Measurements from ENCODE around the gene RTKN. TPM values are rescaled to one million over a fixed set of nuclear protein-coding genes. Genes with fewer than 3 reads are reported as not detected.

RTKN gene
- total RNA-seq, 2 experiments from 2014 or later = 0.20 to 0.27 TPM

GRCh38 chr2:74379851-74380789 is 61.6 kb downstream of the RTKN start, which contains the start of gene DCTN1:
DCTN1 (minus strand) TSS chr2:74380311; CDS start chr2:74380037, 274 bp downstream.
- Histone ChIP-seq H3K27ac (ENCODE audit: low read depth in 1 of 2, low read length in 2 of 2) (no peak within 1 kb of the TSS), H3K4me3 (ENCODE audit: low read length) (peak within 1 kb of the TSS; percentile 9), H3K36me3 (ENCODE audit: insufficient read depth, low read length) (peaks cover 32% of the 10 kb centered on the region), H3K9me3 (ENCODE audit: control insufficient read depth in 1 of 2, insufficient read depth in 1 of 2, low read length in 2 of 2) (no peaks in the 10 kb centered on the region), H3K4me1 (ENCODE audit: insufficient read depth, low read length) (peaks cover 27% of the 10 kb centered on the region), H3K27me3 (ENCODE audit: control insufficient read depth in 1 of 2, insufficient read depth in 2 of 2, low read length in 2 of 2) (no peaks in the 10 kb centered on the region)
- CTCF ChIA-PET = no interaction called here
- no peaks in the 10 kb centered on the region for H3K27me3 Mint-ChIP-seq
- DNase-seq (peak in 6 of 14 experiments; percentile 5 to 46 (median 25)), ATAC-seq (ENCODE audit: poor library complexity) (peak; percentile 76)
- POLR2A ChIA-PET = interaction anchor here (1.3 kb wide), 1 partner anchor 12 kb away, joined by 3 read pairs; no protein-coding TSS in a partner anchor
- intact Hi-C loops (cut with DNase I, micrococcal nuclease) = no loop called here
- peaks cover 42% of the 10 kb centered on the region for H3K4me1 Mint-ChIP-seq (ENCODE audit: low read depth)
- H3K27ac Mint-ChIP-seq = peak within 1 kb of the TSS; percentile 1
- no peak for TF ChIP-seq CTCF (IDR thresholded peaks at IDR 0.05)
- peak within 1 kb of the TSS; percentile 70 for H3K4me3 Mint-ChIP-seq
- no peaks in the 10 kb centered on the region for H3K9me3 Mint-ChIP-seq
- H3K36me3 Mint-ChIP-seq (ENCODE audit: low read depth) = peaks cover 39% of the 10 kb centered on the region

GRCh38 chr2:74378007-74378406 is 63.7 kb downstream of the RTKN start:
- TF ChIP-seq CTCF (IDR thresholded peaks at IDR 0.05) = no peak
- no peaks in the 10 kb centered on the region for H3K27me3 ChIP-seq (ENCODE audit: control insufficient read depth in 1 of 2, insufficient read depth in 2 of 2, low read length in 2 of 2)
- ChIA-PET POLR2A (interaction anchor here (1.1 kb wide), 1 partner anchor 124 kb away, joined by 7 read pairs; no protein-coding TSS in a partner anchor), CTCF (no interaction called here)
- no peaks in the 10 kb centered on the region for H3K27me3 Mint-ChIP-seq
- H3K4me3 Mint-ChIP-seq = no peak overlapping the region
- ATAC-seq (ENCODE audit: poor library complexity) (no peak), DNase-seq (no peak)
- H3K27ac ChIP-seq (ENCODE audit: low read depth in 1 of 2, low read length in 2 of 2) = no peak overlapping the region
- H3K4me3 ChIP-seq (ENCODE audit: low read length) = no peak overlapping the region
- peaks cover 32% of the 10 kb centered on the region for H3K4me1 ChIP-seq (ENCODE audit: insufficient read depth, low read length)
- intact Hi-C loops (cut with DNase I, micrococcal nuclease) = no loop called here
- no peaks in the 10 kb centered on the region for H3K9me3 ChIP-seq (ENCODE audit: control insufficient read depth in 1 of 2, insufficient read depth in 1 of 2, low read length in 2 of 2)
- H3K36me3 ChIP-seq (ENCODE audit: insufficient read depth, low read length) = peaks cover 31% of the 10 kb centered on the region
- peaks cover 44% of the 10 kb centered on the region for H3K36me3 Mint-ChIP-seq (ENCODE audit: low read depth)
- no peaks in the 10 kb centered on the region for H3K9me3 Mint-ChIP-seq
- no peak overlapping the region for H3K27ac Mint-ChIP-seq
- H3K4me1 Mint-ChIP-seq (ENCODE audit: low read depth) = peaks cover 33% of the 10 kb centered on the region

- no peak overlapping the region for H3K4me3 ChIP-seq (ENCODE audit: low read length)
- H3K27me3 Mint-ChIP-seq = no peaks in the 10 kb centered on the region
- H3K4me1 Mint-ChIP-seq (ENCODE audit: low read depth) = peaks cover 20% of the 10 kb centered on the region
- no peaks in the 10 kb centered on the region for H3K9me3 Mint-ChIP-seq
- ChIA-PET POLR2A (no interaction called here), CTCF (no interaction called here)
- no peak overlapping the region for H3K27ac Mint-ChIP-seq
- no peak for TF ChIP-seq CTCF (IDR thresholded peaks at IDR 0.05)
- peaks cover 59% of the 10 kb centered on the region for H3K36me3 Mint-ChIP-seq (ENCODE audit: low read depth)
- no peak overlapping the region for H3K4me3 Mint-ChIP-seq
- no peaks in the 10 kb centered on the region for H3K27me3 ChIP-seq (ENCODE audit: control insufficient read depth in 1 of 2, insufficient read depth in 2 of 2, low read length in 2 of 2)
- H3K9me3 ChIP-seq (ENCODE audit: control insufficient read depth in 1 of 2, insufficient read depth in 1 of 2, low read length in 2 of 2) = no peaks in the 10 kb centered on the region
- peaks cover 43% of the 10 kb centered on the region for H3K36me3 ChIP-seq (ENCODE audit: insufficient read depth, low read length)
- H3K4me1 ChIP-seq (ENCODE audit: insufficient read depth, low read length) = peaks cover 23% of the 10 kb centered on the region
- intact Hi-C loops (cut with DNase I, micrococcal nuclease) = no loop called here
- H3K27ac ChIP-seq (ENCODE audit: low read depth in 1 of 2, low read length in 2 of 2) = no peak overlapping the region
- no peak for DNase-seq
- ATAC-seq (ENCODE audit: poor library complexity) = no peak
Observed at GRCh38 chr2:74375838-74376237, 65.9 kb downstream of the RTKN start.

Other genes with a start within 250 kb of the RTKN start
- 10 to 100 TPM; 18.6 to 21.6 TPM for gene MTHFD2, start 243.3 kb downstream of the RTKN start, total RNA-seq
- 10 to 100 TPM in 1 of 2 experiments, 1 to 10 TPM in 1; 7.8 to 10.4 TPM for gene SLC4A5, start 98.5 kb downstream of the RTKN start, total RNA-seq
- 10 to 100 TPM; 51.4 to 60.7 TPM for gene DCTN1, start 61.6 kb downstream of the RTKN start, total RNA-seq
- 1 to 10 TPM; 2.9 to 3.4 TPM for gene C2orf81, start 20.3 kb downstream of the RTKN start, total RNA-seq
- 10 to 100 TPM; 21.7 to 25.1 TPM for gene WDR54, start 20.2 kb downstream of the RTKN start, total RNA-seq
- 10 to 100 TPM; 41.3 to 41.8 TPM for gene INO80B, start 13.2 kb upstream of the RTKN start, total RNA-seq
- 10 to 100 TPM; 79.1 to 80.5 TPM for gene WBP1, start 16.5 kb upstream of the RTKN start, total RNA-seq
- 10 to 100 TPM; 47.6 to 48.6 TPM for gene MOGS, start 23.4 kb upstream of the RTKN start, total RNA-seq
- 10 to 100 TPM; 39.5 to 44.3 TPM for gene MRPL53, start 30.7 kb upstream of the RTKN start, total RNA-seq
- gene CCDC142, start 41.1 kb upstream of the RTKN start, total RNA-seq = 10 to 100 TPM; 10.2 to 12.4 TPM
- 10 to 100 TPM; 20.6 to 26.1 TPM for gene TTC31, start 41.1 kb upstream of the RTKN start, total RNA-seq
- not detected for gene LBX2, start 57.7 kb upstream of the RTKN start, total RNA-seq
- gene PCGF1, start 65.8 kb upstream of the RTKN start, total RNA-seq = 10 to 100 TPM; 11.6 to 13.8 TPM
- under 1 TPM; 0.14 to 0.30 TPM for gene TLX2, start 72.5 kb upstream of the RTKN start, total RNA-seq
- under 1 TPM in 1 of 2 experiments, not detected in 1; 0.22 TPM for gene DQX1, start 84.3 kb upstream of the RTKN start, total RNA-seq
- gene AUP1, start 87.8 kb upstream of the RTKN start, total RNA-seq = 100 to 1,000 TPM; 162 to 170 TPM
- gene HTRA2, start 88.0 kb upstream of the RTKN start, total RNA-seq = 10 to 100 TPM; 15.3 to 16.0 TPM
- under 1 TPM in 1 of 2 experiments, not detected in 1; 0.25 TPM for gene LOXL3, start 112.0 kb upstream of the RTKN start, total RNA-seq
- 1 to 10 TPM; 3.4 to 6.0 TPM for gene DOK1, start 112.8 kb upstream of the RTKN start, total RNA-seq
- not detected for gene M1AP, start 206.4 kb upstream of the RTKN start, total RNA-seq
- 1 to 10 TPM; 6.8 to 7.3 TPM for gene SEMA4F, start 212.3 kb upstream of the RTKN start, total RNA-seq

Measured in CD4-positive, alpha-beta T cell (primary cell).